ENCODE results near the gene NUP188.

Gene NUP188

GRCh38 chr9:129036241-129036922 is 88.9 kb downstream of the NUP188 start, which contains the start of gene MIGA2:
MIGA2 (plus strand) TSS chr9:129036626; CDS start chr9:129040595, 3,969 bp downstream.
- DNase-seq (ENCODE audit: low read depth): peak; percentile 95
- no peak for TF ChIP-seq CTCF (IDR thresholded peaks at IDR 0.05; ENCODE audit: control insufficient read depth, insufficient read depth, low read depth, low read length, missing control alignments)
- peak within 1 kb of the TSS; percentile 98 for H3K4me3 ChIP-seq (ENCODE audit: control insufficient read depth, low read depth, low read length)

- DNase-seq (ENCODE audit: low read depth): no peak
- no peak for TF ChIP-seq CTCF (IDR thresholded peaks at IDR 0.05; ENCODE audit: control insufficient read depth, insufficient read depth, low read depth, low read length, missing control alignments)
Observed at GRCh38 chr9:129036923-129037766, 89.6 kb downstream of the NUP188 start.

GRCh38 chr9:129037767-129038098 is 90.2 kb downstream of the NUP188 start:
- DNase-seq (ENCODE audit: low read depth): no peak
- no peak for TF ChIP-seq CTCF (IDR thresholded peaks at IDR 0.05; ENCODE audit: control insufficient read depth, insufficient read depth, low read depth, low read length, missing control alignments)
- H3K4me3 ChIP-seq (ENCODE audit: control insufficient read depth, low read depth, low read length): peak overlapping the region; percentile 98

More at GRCh38 chr9:129036923-129037766, 89.6 kb downstream of the NUP188 start:
- peak overlapping the region; percentile 98 for H3K4me3 ChIP-seq (ENCODE audit: control insufficient read depth, low read depth, low read length)

- peak overlapping the region; percentile 98; the same call in 1 of the 2 replicates for H3K4me3 ChIP-seq (ENCODE audit: control insufficient read depth, low read depth, low read length)
- TF ChIP-seq CTCF (IDR thresholded peaks at IDR 0.05; ENCODE audit: control insufficient read depth, insufficient read depth, low read depth, low read length, missing control alignments): no peak
- no peak for DNase-seq (ENCODE audit: low read depth)
Observed at GRCh38 chr9:129038109-129038852, 90.8 kb downstream of the NUP188 start.

GRCh38 chr9:129040113-129040643 is 92.7 kb downstream of the NUP188 start:
- DNase-seq (ENCODE audit: low read depth): no peak
- no peak overlapping the region for H3K4me3 ChIP-seq (ENCODE audit: control insufficient read depth, low read depth, low read length)
- TF ChIP-seq CTCF (IDR thresholded peaks at IDR 0.05; ENCODE audit: control insufficient read depth, insufficient read depth, low read depth, low read length, missing control alignments): no peak

- no peak overlapping the region for H3K4me3 ChIP-seq (ENCODE audit: control insufficient read depth, low read depth, low read length)
- no peak for TF ChIP-seq CTCF (IDR thresholded peaks at IDR 0.05; ENCODE audit: control insufficient read depth, insufficient read depth, low read depth, low read length, missing control alignments)
- no peak for DNase-seq (ENCODE audit: low read depth)
Observed at GRCh38 chr9:129042016-129042415, 94.5 kb downstream of the NUP188 start.
